B cell (primary cell): ENCODE results near the gene NSFL1C. TPM values are rescaled to one million over a fixed set of nuclear protein-coding genes. Genes with fewer than 3 reads are reported as not detected.

Experiments used
- ATAC-seq: fragments of 200-7000 bp; cut with Tn5 transposase; one replicate; pipeline ENCODE4 v1.10.0; 2021; ENCODE audit warnings: low read depth, mild to moderate bottlenecking, moderate number of reproducible peaks, moderate library complexity
- CTCF ChIA-PET: fragments of 350-600 bp; sonication (Branson Sonifier 250); formaldehyde crosslinking; loops from one replicate; lab custom pipeline; 2021; ENCODE audit warnings: antibody characterized with exemption, inconsistent platforms; lab: Charles Lee
- POLR2A ChIA-PET: fragments of 350-600 bp; sonication (Branson Sonifier 250); formaldehyde crosslinking; loops from one replicate; lab custom pipeline; 2021; ENCODE audit warnings: antibody characterized with exemption; lab: Charles Lee
- DNase-seq: peaks from one replicate; pipeline ENCODE4 v3.0.0; 2013
- H2AFZ ChIP-seq: 2 replicates; pipeline ENCODE4 v1.6.1; 2012; ENCODE audit warnings: mild to moderate bottlenecking, low read depth, low read length; ENCODE audit not compliant: insufficient read depth, poor library complexity, severe bottlenecking
- H3K27ac ChIP-seq, 2 donors: 1 replicate in 1 of 2; 2 replicates in 1 of 2; pipeline ENCODE4 v1.5.1; 2012 to 2013; ENCODE audit warnings: low read length in 2 of 2, mild to moderate bottlenecking in 2 of 2, moderate library complexity in 1 of 2
- H3K27me3 ChIP-seq, 4 experiments: fragments of 200-600 bp in 1 of 4; sonication (generic) in 1 of 4; replicated peaks in 1 of 4; 1 replicate in 2 of 4; 2 replicates in 2 of 4; pipeline versions ENCODE4 v1.6.1 to v1.7.0; 2013 to 2016; ENCODE audit warnings: low read length in 3 of 4, mild to moderate bottlenecking in 2 of 4, mixed read lengths in 1 of 4, moderate library complexity in 1 of 4; ENCODE audit not compliant: insufficient read depth in 4 of 4, control insufficient read depth in 3 of 4; ENCODE audit errors: control extremely low read depth in 1 of 4
- H3K36me3 ChIP-seq, 2 experiments: replicated peaks in 1 of 2; 1 replicate in 1 of 2; 2 replicates in 1 of 2; pipeline versions ENCODE4 v1.6.1 to v1.7.1; 2013; ENCODE audit warnings: low read length in 1 of 2; ENCODE audit not compliant: insufficient read depth in 2 of 2, control insufficient read depth in 1 of 2; ENCODE audit errors: control extremely low read depth in 1 of 2, extremely low read depth in 1 of 2
- H3K4me1 ChIP-seq, 2 donors: fragments of 200-600 bp in 1 of 2; sonication (generic) in 1 of 2; 1 replicate in 1 of 2; 2 replicates in 1 of 2; pipeline versions ENCODE4 v1.5.1 to v1.6.1; 2013 to 2017; ENCODE audit warnings: low read length in 2 of 2; ENCODE audit not compliant: control insufficient read depth in 2 of 2, insufficient read depth in 2 of 2
- H3K4me2 ChIP-seq: replicated peaks from 2 replicates; pipeline ENCODE3; 2012; ENCODE audit warnings: mild to moderate bottlenecking, low read depth, low read length; ENCODE audit not compliant: poor library complexity, severe bottlenecking
- H3K4me3 ChIP-seq, 5 experiments: fragments of 200-600 bp in 1 of 5; sonication (generic) in 1 of 5; 1 replicate in 3 of 5; 2 replicates in 2 of 5; pipeline versions ENCODE4 v1.5.1 to v1.7.0; 2011 to 2016; ENCODE audit warnings: low read length in 4 of 5, mild to moderate bottlenecking in 4 of 5, low read depth in 2 of 5, control low read depth in 1 of 5, moderate library complexity in 1 of 5; ENCODE audit not compliant: insufficient read depth in 1 of 5; ENCODE audit errors: control extremely low read depth in 1 of 5, extremely low read depth in 1 of 5
- H3K79me2 ChIP-seq: fragments of 200-600 bp; sonication (generic); one replicate; pipeline ENCODE4 v1.6.0; 2016; ENCODE audit warnings: low read length; ENCODE audit not compliant: control insufficient read depth, insufficient read depth
- H3K9ac ChIP-seq: fragments of 200-600 bp; sonication (generic); 2 replicates; pipeline ENCODE4 v1.6.1; 2017; ENCODE audit warnings: mild to moderate bottlenecking, low read length, moderate library complexity
- H3K9me3 ChIP-seq, 3 donors: one replicate each; pipeline versions ENCODE4 v1.6.1 to v1.7.1; 2013; ENCODE audit warnings: low read length in 2 of 3; ENCODE audit not compliant: control insufficient read depth in 2 of 3, insufficient read depth in 1 of 3; ENCODE audit errors: control extremely low read depth in 1 of 3
- H4K20me1 ChIP-seq: 2 replicates; pipeline ENCODE4 v1.6.0; 2012; ENCODE audit warnings: mild to moderate bottlenecking, low read length; ENCODE audit not compliant: insufficient read depth, control insufficient read depth, poor library complexity, severe bottlenecking
- H3K27ac Mint-ChIP-seq: one replicate; pipeline ENCODE4 v1.8.0; 2021; ENCODE audit warnings: mixed read lengths
- H3K27me3 Mint-ChIP-seq: one replicate; pipeline ENCODE4 v1.8.0; 2021; ENCODE audit warnings: mixed read lengths
- H3K4me1 Mint-ChIP-seq: one replicate; pipeline ENCODE4 v1.8.0; 2021; ENCODE audit warnings: mixed read lengths
- H3K4me3 Mint-ChIP-seq: one replicate; pipeline ENCODE4 v1.8.0; 2021; ENCODE audit warnings: mixed read lengths
- H3K9me3 Mint-ChIP-seq: one replicate; pipeline ENCODE4 v1.8.0; 2022; ENCODE audit warnings: mixed read lengths; ENCODE audit not compliant: insufficient read depth
- CTCF ChIP-seq: fragments of 200-600 bp; IDR thresholded peaks from one replicate; pipeline ENCODE4 v1.8.0; 2022; ENCODE audit warnings: antibody characterized with exemption, mild to moderate bottlenecking
- EZH2 ChIP-seq: IDR thresholded peaks from 2 replicates; pipeline ENCODE4 v1.6.1; 2012; ENCODE audit warnings: borderline replicate concordance, low read depth, mild to moderate bottlenecking, moderate library complexity, low read length; ENCODE audit not compliant: insufficient read depth, poor library complexity, severe bottlenecking
- WGBS: methylation state at CpG from one replicate; pipeline ENCODE4 v1.1.5; 2013; ENCODE audit warnings: missing lambda C conversion rate; ENCODE audit not compliant: insufficient coverage; 5-methylcytosine and 5-hydroxymethylcytosine counted together
- intact Hi-C: fragments of 100-400 bp; cut with micrococcal nuclease; formaldehyde crosslinking; loops from one replicate; pipeline ENCODE4 v1.10.0; 2022
- polyA plus RNA-seq: library from polyadenylated mRNA; depleted of rRNA; stranded (reverse); fragments of >200 nt; gene quantifications from 2 replicates; pipeline ENCODE4 v1.2.3, GENCODE V29; 2012
- total RNA-seq, 2 donors: library from RNA; stranded (reverse); fragments of 120-200 nt in 1 of 2; gene quantifications; 1 replicate in 1 of 2; 2 replicates in 1 of 2; pipeline versions ENCODE4 v1.2.3 to v1.2.4, GENCODE V29; 2013 to 2022

NSFL1C gene
- total and polyA plus RNA-seq, 2 donors (not counting 1 experiment from before 2014, with no cell fraction given): 24.1 to 80.3 TPM

DNA sequence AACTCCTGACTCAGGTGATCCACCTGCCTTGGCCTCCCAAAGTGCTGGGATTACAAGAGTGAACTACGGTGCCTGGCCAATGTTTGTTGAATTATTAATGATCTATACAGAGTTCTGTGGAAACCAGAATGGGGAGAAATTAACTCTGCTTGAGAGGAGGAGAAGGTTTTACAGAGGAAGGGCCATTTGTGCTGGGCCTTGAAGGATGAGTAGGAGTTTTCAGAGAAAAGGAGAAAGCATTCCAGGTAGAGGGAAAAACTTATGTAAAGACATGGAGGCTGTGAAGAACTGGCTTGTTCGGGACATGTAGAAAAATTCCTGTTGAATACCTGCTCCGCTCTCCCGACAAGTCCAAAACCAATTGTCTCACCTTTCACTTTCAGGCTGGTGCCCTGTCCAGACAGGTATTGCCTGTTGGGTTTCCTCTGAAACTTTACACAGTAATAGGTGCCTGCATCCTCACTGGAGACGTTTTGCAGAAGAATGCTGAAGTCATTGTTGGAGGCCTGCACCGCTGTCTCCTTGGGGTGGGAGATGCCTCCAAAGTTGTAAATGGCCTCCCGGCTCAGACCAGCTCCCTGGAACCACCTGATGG is 11.3 kb upstream of the NSFL1C start:
- Mint-ChIP-seq H3K9me3 (no peaks in the 10 kb centered on the region), H3K4me1 (peaks cover 4% of the 10 kb centered on the region), H3K27me3 (peaks cover 24% of the 10 kb centered on the region), H3K4me3 (no peak overlapping the region), H3K27ac (no peak overlapping the region)
- H3K27me3 ChIP-seq: peaks cover 0 to 3% (median 0%) of the 10 kb centered on the region in 4 experiments
- 81% methylated on average over 7 of the region's 7 CpGs for WGBS
- H3K4me3 ChIP-seq: no peak overlapping the region
- H3K9me3 ChIP-seq: no peaks in the 10 kb centered on the region
- H3K36me3 ChIP-seq: no peaks in the 10 kb centered on the region
- no peak for TF ChIP-seq CTCF
- no peak for TF ChIP-seq EZH2
- intact Hi-C loops: no loop called here
- no peaks in the 10 kb centered on the region for H3K79me2 ChIP-seq
- H3K4me1 ChIP-seq: peaks cover 4% of the 10 kb centered on the region in 2 donors
- no peak overlapping the region for H2AFZ ChIP-seq
- no peak overlapping the region for H3K4me2 ChIP-seq
- DNase-seq: no peak
- no peak for ATAC-seq
- CTCF ChIA-PET: interaction anchor here (0.9 kb wide), 2 partner anchors 10 to 26 kb away, joined by 3 to 4 read pairs; no protein-coding TSS in a partner anchor
- no peak overlapping the region for H3K27ac ChIP-seq
- no peak overlapping the region for H3K9ac ChIP-seq
- no peaks in the 10 kb centered on the region for H4K20me1 ChIP-seq
- POLR2A ChIA-PET: no interaction called here

DNA sequence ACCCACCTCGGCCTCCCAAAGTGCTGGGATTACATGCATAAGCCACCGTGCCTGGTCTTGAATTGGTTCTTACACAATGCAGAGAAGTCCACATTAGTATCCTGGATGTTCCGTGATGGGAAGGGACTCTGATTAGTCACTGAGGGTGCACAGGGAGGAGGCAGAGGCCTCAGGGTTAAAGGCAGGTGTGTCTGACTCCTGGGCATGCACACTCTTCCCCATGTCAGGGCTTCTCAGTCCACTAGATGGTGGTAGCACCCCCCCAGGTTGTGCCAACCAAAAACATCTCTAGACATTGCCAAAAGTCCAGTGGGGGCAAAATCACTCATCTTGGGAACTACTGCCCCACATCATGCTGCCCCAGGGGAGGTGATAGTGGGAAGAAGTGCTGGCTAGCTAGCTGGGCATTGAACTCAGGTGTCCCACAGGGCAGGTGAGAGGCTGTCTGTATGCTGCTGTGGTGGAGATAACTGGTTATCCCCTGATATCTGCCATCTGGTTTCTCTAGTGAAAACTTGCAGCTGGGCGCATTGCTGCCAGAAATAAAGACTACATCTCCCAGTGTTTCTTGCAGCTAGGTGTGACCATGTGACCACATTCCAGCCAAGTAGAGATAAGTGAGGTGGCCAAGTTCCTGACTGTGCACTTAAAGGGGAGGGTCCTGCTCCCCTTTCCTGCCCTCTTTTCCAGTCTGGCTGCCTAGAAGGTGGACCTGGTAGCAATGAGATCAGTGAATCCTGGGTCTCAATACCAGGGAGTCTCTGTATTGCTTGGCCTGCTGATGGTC is 8.4 kb upstream of the NSFL1C start:
- no peak overlapping the region for H2AFZ ChIP-seq
- H3K27ac ChIP-seq: no peak overlapping the region
- no peaks in the 10 kb centered on the region for H3K36me3 ChIP-seq
- Mint-ChIP-seq H3K4me1 (peaks cover 28% of the 10 kb centered on the region), H3K27me3 (peaks cover 6% of the 10 kb centered on the region), H3K9me3 (no peaks in the 10 kb centered on the region), H3K4me3 (no peak overlapping the region), H3K27ac (no peak overlapping the region)
- intact Hi-C loops: no loop called here
- peaks cover 18 to 24% of the 10 kb centered on the region in 2 donors for H3K4me1 ChIP-seq
- H3K27me3 ChIP-seq: peaks cover 0 to 3% (median 0%) of the 10 kb centered on the region in 4 experiments
- no peak overlapping the region for H3K4me2 ChIP-seq
- H3K9me3 ChIP-seq: no peaks in the 10 kb centered on the region
- no peak overlapping the region for H3K4me3 ChIP-seq
- H3K9ac ChIP-seq: no peak overlapping the region
- TF ChIP-seq CTCF: no peak
- no peak for TF ChIP-seq EZH2
- DNase-seq (no peak), ATAC-seq (no peak)
- POLR2A ChIA-PET: no interaction called here
- CTCF ChIA-PET: interaction anchor here (0.6 to 2.3 kb wide), 2 partner anchors 28 to 29 kb away, joined by 3 to 15 read pairs; no protein-coding TSS in a partner anchor
- H4K20me1 ChIP-seq: no peaks in the 10 kb centered on the region
- WGBS: 100% methylated on average over 4 of the region's 4 CpGs
- no peaks in the 10 kb centered on the region for H3K79me2 ChIP-seq
